Measurements from ENCODE around the gene CTSW. TPM values are rescaled to one million over a fixed set of nuclear protein-coding genes. Genes with fewer than 3 reads are reported as not detected.

Gene CTSW
- total RNA-seq, 1 experiment from 2014 or later = not detected

DNA sequence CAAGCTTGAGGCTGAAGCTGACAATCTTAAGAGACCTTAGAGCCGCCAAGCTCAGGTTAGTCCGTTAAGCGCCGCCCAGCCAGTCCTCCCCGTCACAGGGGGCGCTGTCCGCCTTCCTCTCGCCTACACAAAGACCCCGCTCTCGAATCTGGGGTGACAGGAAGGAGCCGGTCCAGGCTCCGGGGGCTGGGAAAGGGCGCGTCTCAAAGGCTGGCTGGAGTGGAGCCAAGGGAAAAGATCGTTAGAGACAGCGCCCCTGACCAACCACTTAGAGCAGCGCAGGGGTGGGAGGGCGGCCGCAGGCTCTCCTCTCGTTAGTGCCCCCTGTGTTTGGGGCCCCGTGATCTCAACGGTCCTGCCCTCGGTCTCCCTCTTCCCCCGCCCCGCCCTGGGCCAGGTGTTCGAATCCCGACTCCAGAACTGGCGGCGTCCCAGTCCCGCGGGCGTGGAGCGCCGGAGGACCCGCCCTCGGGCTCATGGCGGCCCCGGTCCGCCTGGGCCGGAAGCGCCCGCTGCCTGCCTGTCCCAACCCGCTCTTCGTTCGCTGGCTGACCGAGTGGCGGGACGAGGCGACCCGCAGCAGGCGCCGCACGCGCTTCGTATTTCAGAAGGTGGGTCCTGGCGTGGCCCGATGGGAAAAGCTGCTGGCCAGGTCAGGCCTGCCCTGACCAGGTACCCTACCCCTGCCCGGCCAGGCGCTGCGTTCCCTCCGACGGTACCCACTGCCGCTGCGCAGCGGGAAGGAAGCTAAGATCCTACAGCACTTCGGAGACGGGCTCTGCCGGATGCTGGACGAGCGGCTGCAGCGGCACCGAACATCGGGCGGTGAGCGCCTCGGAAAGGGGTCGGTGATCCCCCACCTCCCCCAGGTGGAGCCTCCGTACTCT, 19.1 kb upstream of the CTSW start, which contains the start of gene MUS81:
TSS of gene MUS81 (plus strand) at position 156 of the 887 bp plus-strand sequence. CDS start at position 477, 321 bp downstream.
- POLR2A ChIA-PET = interaction anchor here (0.6 to 6.2 kb wide), 36 partner anchors 10 to 1368 kb away, joined by 3 to 181 read pairs (median 4); partner anchors contain the start of genes BANF1, C11orf68, CCDC85B and EIF1AD
- BruUV-seq (replicated peaks) = TSS peak; percentile 39
- intact Hi-C loops (cut with micrococcal nuclease) = no loop called here

DNA sequence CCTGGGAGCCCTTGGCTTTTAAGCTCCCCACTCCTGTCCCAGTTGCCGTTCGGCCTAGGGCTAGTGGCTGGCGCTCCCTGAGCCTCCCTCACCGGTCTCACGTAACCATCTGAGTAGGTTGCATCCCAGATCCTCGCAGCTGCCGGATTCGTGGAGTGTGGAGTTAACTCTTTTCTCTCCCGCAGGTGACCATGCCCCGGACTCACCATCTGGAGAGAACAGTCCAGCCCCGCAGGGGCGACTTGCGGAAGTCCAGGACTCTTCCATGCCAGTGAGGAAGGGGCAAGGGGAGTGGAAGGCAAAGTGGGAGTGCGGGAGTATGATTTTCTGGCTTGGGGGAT, 18.5 kb upstream of the CTSW start:
- CTCF ChIA-PET = interaction anchor here (0.7 to 4.0 kb wide), 4 partner anchors 9 to 149 kb away, joined by 4 to 64 read pairs (median 26); partner anchors contain the start of genes FIBP and KAT5
- DNase-seq (ENCODE audit: unreplicated experiment) = no peak
- POLR2A ChIA-PET = interaction anchor here (0.7 to 6.2 kb wide), 14 partner anchors 9 to 199 kb away, joined by 3 to 181 read pairs (median 4); partner anchors contain the start of genes BANF1, CCDC85B, EIF1AD and FIBP

More for the DNA sequence above, 19.1 kb upstream of the CTSW start, which contains the start of gene MUS81:
- Mint-ChIP-seq H3K27ac (ENCODE audit: low read depth, unreplicated experiment) (peak within 1 kb of the TSS; percentile 93), H3K9me3 (ENCODE audit: unreplicated experiment) (no peaks in the 10 kb centered on the region), H3K4me3 (ENCODE audit: unreplicated experiment) (peak within 1 kb of the TSS; percentile 83), H3K36me3 (ENCODE audit: insufficient read depth, unreplicated experiment) (peaks cover 46% of the 10 kb centered on the region), H3K27me3 (ENCODE audit: insufficient read depth, unreplicated experiment) (no peaks in the 10 kb centered on the region), H3K4me1 (ENCODE audit: insufficient read depth, unreplicated experiment) (peaks cover 32% of the 10 kb centered on the region)
- TF ChIP-seq, protein P1, sequence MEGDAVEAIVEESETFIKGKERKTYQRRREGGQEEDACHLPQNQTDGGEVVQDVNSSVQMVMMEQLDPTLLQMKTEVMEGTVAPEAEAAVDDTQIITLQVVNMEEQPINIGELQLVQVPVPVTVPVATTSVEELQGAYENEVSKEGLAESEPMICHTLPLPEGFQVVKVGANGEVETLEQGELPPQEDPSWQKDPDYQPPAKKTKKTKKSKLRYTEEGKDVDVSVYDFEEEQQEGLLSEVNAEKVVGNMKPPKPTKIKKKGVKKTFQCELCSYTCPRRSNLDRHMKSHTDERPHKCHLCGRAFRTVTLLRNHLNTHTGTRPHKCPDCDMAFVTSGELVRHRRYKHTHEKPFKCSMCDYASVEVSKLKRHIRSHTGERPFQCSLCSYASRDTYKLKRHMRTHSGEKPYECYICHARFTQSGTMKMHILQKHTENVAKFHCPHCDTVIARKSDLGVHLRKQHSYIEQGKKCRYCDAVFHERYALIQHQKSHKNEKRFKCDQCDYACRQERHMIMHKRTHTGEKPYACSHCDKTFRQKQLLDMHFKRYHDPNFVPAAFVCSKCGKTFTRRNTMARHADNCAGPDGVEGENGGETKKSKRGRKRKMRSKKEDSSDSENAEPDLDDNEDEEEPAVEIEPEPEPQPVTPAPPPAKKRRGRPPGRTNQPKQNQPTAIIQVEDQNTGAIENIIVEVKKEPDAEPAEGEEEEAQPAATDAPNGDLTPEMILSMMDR (IDR thresholded peaks at IDR 0.05; ENCODE audit: unreplicated experiment) = peak; percentile 90
- CTCF ChIA-PET = interaction anchor here (0.6 to 4.0 kb wide), 15 partner anchors 10 to 148 kb away, joined by 3 to 64 read pairs (median 4); partner anchors contain the start of genes FIBP and KAT5
- peak; percentile 99 for DNase-seq (ENCODE audit: unreplicated experiment)

DNA sequence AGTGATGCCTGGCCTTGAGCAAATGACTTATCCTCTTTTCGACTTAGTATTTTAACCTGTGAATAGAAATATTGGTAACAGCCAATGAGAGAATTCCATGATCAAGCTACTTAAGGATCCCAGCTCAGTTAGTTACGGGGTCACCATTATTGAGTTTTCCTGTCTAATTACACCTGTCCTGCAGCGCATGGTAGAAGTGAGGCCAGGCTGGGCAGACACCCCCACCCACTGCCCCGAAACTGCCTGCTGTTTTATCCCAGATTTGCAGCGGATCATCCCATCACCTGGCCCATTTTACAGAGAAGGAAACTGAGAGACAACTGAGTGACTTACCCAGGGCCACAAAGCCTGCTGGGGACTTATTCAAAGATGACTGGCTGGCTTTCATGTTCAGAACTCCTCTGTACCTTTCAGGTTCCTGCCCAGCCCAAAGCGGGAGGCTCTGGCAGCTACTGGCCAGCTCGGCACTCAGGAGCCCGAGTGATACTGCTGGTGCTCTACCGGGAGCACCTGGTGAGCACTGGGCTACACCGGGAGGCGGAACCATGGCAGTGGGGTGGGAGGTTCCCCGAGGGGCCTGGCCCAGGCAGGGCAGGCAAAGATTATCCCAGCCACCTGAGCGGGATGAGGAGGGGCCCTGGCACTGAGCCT, 18.0 kb upstream of the CTSW start:
- peaks cover 42% of the 10 kb centered on the region for H3K36me3 Mint-ChIP-seq (ENCODE audit: insufficient read depth, unreplicated experiment)
- POLR2A ChIA-PET = interaction anchor here (0.7 to 6.2 kb wide), 10 partner anchors 9 to 199 kb away, joined by 3 to 181 read pairs (median 4); partner anchors contain the start of genes BANF1, CCDC85B, EIF1AD and FIBP

More for the DNA sequence above, 18.5 kb upstream of the CTSW start:
- intact Hi-C loops (cut with micrococcal nuclease) = no loop called here
- Mint-ChIP-seq H3K9me3 (ENCODE audit: unreplicated experiment) (no peaks in the 10 kb centered on the region), H3K27me3 (ENCODE audit: insufficient read depth, unreplicated experiment) (no peaks in the 10 kb centered on the region), H3K4me3 (ENCODE audit: unreplicated experiment) (peak overlapping the region; percentile 83), H3K27ac (ENCODE audit: low read depth, unreplicated experiment) (peak overlapping the region; percentile 93), H3K36me3 (ENCODE audit: insufficient read depth, unreplicated experiment) (peaks cover 46% of the 10 kb centered on the region), H3K4me1 (ENCODE audit: insufficient read depth, unreplicated experiment) (peaks cover 32% of the 10 kb centered on the region)
- BruUV-seq (replicated peaks) = no TSS peak
- TF ChIP-seq, protein P1 (IDR thresholded peaks at IDR 0.05; ENCODE audit: unreplicated experiment) = no peak

More for the DNA sequence above, 18.0 kb upstream of the CTSW start:
- intact Hi-C loops (cut with micrococcal nuclease) = no loop called here
- Mint-ChIP-seq H3K4me1 (ENCODE audit: insufficient read depth, unreplicated experiment) (peaks cover 30% of the 10 kb centered on the region), H3K4me3 (ENCODE audit: unreplicated experiment) (peak overlapping the region; percentile 83), H3K27me3 (ENCODE audit: insufficient read depth, unreplicated experiment) (no peaks in the 10 kb centered on the region), H3K27ac (ENCODE audit: low read depth, unreplicated experiment) (peak overlapping the region; percentile 93), H3K9me3 (ENCODE audit: unreplicated experiment) (no peaks in the 10 kb centered on the region)
- CTCF ChIA-PET = interaction anchor here (1.0 to 4.0 kb wide), 4 partner anchors 9 to 149 kb away, joined by 3 to 64 read pairs (median 26); partner anchors contain the start of genes FIBP and KAT5
- TF ChIP-seq, protein P1 (IDR thresholded peaks at IDR 0.05; ENCODE audit: unreplicated experiment) = no peak
- no peak for DNase-seq (ENCODE audit: unreplicated experiment)
- BruUV-seq (replicated peaks) = no TSS peak

All from MCF 10A (cell line).